Measurements from ENCODE around the gene ZNF705A.
A peak's percentile ranks its signal among the peaks of the same experiment; 100 is the strongest.
"Not testable (repeated sequence)": the region's sequence is repeated elsewhere in the genome, so short reads cannot be mapped to it uniquely, and the experiment has no call there.

ZNF705A gene
- total RNA-seq: 0 reads per million in 2 donors

DNA sequence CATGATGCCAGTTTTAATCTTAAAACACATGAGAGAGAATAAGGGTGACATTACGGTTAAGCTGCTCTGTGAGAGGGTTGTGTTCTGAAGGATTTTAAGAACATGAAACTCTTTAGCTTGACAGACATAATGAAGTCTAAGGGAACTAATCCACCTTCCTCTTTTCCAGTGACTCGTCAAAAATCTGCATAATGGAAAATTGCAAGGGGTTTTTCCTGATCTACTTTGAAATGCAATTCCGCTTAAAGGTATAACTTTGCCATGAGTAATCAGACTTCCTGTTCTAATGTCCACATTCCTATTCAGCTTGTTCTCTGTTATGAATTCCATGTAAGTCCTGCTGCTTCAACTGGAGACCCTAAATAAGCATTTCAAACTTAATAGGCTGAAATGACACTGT, at the start of gene ZNF705A:
Gene ZNF705A (plus strand): TSS at position 171 of the 400 bp plus-strand sequence. CDS start 15,611 bp downstream, outside the sequence.
- no peak for DNase-seq

- DNase-seq: no peak
Measured at GRCh38 chr12:8108808-8109398, 47.9 kb upstream of the ZNF705A start.

DNA sequence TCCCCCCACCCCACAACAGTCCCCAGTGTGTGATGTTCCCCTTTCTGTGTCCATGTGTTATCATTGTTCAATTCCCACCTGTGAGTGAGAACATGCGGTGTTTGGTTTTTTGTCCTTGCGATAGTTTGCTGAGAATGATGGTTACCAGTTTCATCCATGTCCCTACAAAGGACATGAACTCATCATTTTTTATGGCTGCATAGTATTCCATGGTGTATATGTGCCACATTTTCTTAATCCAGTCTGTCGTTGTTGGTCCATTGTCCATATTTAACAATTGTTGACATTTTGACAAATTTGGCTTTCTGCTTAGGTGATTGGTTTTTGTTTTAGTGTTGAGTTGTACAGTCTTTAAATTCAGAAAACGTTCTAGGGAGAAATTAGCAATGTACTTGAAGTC, 43.7 kb upstream of the ZNF705A start:
- DNase-seq: not testable (repeated sequence)

DNA sequence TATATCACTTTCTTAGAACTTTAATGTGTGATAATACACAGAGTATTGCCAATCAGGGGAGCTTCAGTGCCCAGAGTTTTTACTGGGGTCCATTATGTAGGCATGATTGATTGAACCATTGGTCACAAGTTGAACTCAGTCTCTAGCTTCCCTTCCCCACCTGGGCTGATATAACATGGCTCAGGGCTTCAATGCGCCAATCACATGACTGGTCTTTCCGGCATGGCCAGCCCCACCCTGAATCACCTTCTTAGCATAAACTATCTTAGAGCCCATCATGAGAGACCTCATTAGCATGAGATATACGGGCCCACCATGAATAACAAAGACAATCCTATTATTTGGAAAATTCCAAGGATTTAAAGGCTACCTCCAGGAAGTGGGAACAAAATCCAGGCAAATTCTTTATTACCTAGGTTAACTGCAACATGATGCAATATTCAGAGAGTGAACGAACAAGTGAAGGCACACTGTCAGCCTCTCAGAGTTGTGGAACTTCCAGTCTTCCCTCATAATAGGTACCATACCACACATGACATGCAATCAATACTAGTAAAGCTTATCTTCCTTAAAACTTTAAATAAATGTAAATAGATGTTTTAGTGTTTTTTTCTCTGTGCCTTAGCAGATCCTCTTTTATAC, 36.6 kb upstream of the ZNF705A start:
- DNase-seq: no peak

- no peak for DNase-seq
Measured at GRCh38 chr12:8123124-8123912, 33.5 kb upstream of the ZNF705A start, which contains the start of gene CLEC4A. TSS of gene CLEC4A (plus strand) at chr12:8123617. CDS start at chr12:8123879, 262 bp downstream.

DNA sequence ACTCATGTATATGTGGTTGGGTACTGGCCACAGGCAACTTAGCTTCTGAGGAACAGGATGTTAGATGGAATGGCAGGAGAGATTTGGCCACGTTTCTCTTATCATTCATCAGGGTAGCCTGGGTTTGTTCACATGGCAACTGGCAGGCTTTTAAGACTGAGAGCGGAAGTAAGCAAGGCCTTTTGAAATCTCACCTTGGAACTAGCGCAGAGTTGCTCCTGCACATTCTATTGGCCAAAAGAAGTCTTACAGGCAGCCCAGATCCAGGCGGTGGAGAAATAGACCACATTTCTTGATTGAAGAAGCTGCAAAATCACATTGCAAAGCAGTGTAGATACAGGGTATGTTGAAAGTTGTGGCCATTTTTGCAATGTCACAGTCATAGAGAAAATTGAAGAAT, 29.7 kb upstream of the ZNF705A start:
- no peak for DNase-seq

DNA sequence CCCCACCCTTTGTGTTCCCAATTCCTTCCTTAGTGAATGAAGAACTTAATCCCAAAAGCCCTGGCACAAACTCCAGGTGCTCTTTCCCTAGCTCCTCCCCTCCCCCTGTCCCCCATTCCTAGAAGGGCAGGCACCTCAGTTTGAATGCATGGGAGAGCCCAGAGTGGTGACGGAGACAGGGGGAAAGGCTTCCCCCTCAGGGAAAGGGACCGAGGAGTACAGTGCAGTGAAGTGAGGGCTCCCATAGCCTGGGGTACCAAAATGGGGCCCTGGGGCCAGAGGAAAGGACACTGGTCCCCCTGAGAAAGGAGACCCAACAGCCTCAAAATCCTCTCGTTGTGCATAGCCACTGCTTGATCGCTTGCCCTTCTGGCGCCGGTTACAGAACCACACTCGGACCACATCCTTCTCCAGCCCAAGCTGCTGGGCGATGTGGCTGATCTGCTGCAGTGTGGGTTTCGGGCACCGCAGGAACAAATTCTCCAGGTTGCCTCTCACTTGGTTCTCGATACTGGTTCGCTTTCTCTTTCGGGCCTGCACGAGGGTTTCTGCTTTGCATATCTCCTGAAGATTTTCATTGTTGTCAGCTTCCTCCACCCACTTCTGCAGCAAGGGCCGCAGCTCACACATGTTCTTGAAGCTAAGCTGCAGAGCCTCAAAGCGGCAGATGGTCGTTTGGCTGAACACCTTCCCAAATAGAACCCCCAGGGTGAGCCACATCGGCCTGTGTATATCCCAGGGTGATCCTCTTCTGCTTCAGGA, 23.0 kb upstream of the ZNF705A start:
- not testable (repeated sequence) for DNase-seq

DNA sequence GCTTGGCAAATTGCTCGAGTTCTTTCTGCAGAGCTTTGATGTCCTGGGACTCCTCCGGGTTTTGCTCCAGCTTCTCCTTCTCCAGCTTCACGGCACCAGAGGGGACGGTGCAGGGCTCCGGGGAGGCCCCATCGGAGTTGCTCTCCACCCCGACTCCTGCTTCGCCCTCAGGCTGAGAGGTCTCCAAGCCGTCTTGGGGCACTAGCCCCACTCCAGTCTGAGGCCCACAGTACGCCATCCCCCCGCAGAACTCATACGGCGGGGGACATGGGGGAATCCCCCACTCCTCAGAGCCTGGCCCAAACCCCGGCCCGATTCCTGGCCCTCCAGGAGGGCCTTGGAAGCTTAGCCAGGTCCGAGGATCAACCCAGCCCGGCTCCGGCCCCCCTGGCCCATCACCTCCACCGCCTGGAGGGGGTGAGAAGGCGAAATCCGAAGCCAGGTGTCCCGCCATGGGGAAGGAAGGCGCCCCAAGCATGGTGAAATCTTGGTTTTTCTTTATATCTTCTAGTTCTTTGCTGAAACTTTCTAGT, 22.4 kb upstream of the ZNF705A start:
- not testable (repeated sequence) for DNase-seq

- not testable (repeated sequence) for DNase-seq
Measured at GRCh38 chr12:8141647-8142046, 15.2 kb upstream of the ZNF705A start.

DNA sequence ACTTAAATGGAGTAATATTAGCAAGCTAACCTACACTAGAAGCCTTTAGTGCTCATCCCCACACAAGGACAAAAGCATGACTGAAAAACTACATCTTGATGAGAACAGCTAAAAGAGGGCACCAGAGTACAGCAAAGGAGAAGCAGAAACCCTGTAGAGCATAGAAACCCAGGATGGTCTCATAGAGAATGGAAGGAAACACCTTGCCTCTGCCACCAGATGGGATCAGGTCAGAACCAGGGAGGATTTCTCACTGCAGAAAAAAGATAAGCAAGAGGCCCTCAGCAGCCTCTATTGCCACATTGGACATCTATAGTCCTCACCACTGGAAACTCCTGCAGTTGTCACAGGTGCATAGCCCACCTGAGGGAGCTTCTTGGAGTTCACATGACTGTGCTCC, 13.6 kb upstream of the ZNF705A start:
- no peak for DNase-seq

DNA sequence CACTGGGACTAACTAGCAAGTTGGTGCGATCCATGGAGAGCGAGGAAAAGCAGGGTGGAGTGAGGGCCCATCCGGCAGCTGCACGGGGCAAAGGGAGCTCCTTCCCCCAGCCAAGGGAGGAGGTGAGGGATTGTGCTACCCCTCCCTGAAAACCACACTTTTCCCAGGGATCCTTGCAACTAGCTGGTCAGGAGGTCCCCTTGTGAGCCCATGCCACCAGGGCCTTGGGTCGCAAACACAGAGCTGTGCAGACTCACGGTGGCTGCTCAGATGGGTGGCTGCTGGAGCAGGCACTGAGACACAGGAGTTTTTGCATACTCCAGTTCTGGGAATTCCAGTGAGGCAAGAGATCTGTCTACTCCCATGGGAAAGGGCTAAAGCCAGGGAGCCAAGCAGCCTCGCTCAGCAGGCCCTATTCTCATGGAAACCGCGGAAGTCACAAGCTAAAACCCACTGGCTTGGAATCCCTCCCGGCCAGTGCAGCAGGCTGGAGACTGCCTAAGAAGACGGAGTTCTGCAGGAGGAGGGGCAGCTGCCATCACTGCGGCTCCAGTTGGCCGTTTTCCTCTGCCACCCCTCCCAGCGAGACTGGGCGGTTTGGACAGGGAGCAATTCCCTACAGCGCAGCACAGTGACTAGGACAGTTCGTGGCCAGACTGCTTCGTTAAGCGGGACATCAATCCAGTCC, 10.9 kb upstream of the ZNF705A start:
- no peak for DNase-seq

- no peak for DNase-seq
Measured at GRCh38 chr12:8146442-8146771, 10.4 kb upstream of the ZNF705A start.

DNA sequence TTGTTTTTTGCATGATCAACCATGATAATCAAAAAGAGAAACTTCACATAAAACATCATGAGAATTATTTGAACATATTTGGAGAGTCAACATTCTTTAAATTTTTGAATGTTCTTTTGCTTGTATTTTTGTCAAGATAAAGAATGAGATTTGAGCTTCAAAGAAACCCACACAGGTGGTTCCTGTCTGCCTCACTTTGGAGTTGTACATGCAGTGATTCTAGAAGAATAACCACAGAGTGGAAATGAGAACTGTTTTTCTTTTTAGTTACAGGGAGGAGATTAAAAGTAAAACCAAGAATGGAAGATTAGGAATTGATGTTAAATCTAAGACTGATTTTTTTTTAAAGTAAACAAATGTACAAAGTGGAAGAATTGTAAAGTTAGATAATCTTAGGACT, 2.3 kb upstream of the ZNF705A start:
- no peak for DNase-seq

- no peak for DNase-seq
Measured at GRCh38 chr12:8156416-8156815, 399 bp upstream of the ZNF705A start.

DNA sequence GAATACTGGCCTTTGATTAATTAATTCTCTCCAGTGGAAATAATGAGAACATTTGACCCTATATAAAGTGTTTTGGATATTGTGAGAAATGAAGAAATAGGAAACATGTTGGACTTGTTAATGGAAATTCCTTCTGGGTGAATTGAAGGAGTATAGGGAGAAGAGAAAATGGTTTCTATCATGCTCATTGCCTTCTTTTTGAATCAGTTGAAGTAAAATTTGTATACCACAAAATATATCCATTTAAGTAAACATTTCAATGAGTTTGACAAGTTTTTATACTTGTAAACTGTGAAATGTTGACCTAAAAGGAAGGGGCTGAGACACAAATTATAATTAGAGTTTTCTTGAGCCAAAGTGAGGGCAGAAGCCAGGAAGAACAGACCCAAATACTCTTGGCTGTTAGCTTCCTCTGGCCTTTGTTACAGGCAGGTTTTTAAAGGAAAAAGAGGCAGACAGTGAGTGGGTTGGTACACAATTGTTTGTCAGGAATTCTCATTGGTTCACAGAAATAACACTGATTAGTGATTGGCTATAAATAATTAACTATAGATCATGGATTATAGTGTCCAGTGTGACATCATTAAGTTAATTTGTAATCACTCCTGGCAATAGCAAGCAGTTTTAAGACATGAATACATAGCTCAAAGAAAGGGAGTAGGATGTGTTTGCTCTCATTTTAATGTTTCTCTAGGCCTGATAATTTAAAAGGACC, 826 bp downstream of the ZNF705A start:
- DNase-seq: no peak

DNA sequence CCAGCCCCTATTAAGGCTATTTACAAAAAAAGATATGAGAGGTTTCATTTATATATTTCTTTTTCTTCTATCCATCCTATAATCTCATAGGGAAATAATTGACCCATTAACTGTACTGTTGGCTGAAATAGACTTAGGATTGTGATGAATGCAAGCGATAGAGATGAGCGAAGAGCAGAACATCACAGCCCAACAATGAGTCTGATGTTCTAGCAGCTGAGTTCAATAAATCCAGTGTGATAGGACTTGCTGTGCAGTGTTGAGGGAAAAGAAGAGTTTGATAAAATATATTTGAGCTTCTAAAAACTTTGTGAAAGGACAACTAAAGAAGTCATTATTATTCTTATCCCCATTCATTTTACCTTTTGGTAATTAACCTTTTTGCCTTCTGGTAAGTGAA, 16.1 kb downstream of the ZNF705A start:
- not testable (repeated sequence) for DNase-seq

DNA sequence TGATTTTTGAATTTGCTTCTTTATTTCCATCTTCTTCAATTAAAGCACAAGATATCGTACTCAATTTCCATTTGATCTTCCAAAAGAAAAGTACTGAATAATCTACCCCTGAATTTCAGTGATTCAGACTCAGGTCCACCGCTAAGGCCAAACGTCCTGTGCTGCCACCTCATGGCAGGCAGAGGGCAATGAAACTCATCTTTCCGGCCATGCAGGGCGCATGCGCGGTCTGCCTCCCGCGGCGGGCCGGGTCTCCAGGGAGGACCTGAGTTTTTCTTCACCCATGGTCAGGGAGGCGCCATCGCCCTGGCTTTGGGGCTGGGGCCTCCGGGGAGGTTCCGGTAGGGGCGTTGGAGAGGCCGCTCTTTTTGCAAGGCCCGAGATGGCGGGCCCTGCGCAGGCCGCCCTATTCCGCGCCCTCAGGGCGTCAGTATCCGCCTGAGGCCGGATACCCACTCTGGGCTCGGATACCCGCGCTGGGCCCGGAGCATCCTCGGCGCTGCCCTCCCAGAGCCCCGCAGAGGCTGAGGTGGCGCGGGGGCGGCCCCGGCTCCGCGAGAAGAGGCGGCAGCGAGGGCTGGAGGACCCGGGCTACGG, 23.3 kb downstream of the ZNF705A start:
- DNase-seq: peak; percentile 61

DNA sequence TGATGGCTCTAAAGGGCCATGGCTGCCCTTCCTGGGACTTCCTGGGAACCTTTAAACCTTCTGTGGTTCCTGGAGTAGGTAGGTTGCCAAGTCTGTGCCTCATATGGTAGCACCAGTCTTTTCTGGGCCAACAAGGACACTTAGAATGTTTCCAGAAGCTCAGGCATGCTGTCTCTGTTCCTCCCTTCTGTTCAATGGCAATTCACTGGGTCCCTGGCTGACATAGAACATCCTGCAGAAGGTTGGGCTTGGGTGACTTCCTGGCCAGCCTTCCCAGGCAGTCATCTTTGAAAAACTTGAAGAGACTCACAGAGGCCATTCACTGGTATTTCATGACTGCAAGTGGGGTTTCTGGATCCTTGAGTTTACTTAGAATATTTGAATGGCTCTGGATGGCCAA, 24.5 kb downstream of the ZNF705A start:
- not testable (repeated sequence) for DNase-seq

- DNase-seq: not testable (repeated sequence)
Measured at GRCh38 chr12:8182923-8183322, 26.1 kb downstream of the ZNF705A start.

- DNase-seq: not testable (repeated sequence)
Measured at GRCh38 chr12:8183346-8183745, 26.5 kb downstream of the ZNF705A start.

GRCh38 chr12:8184206-8184605, 27.4 kb downstream of the ZNF705A start:
- DNase-seq: not testable (repeated sequence)

Measured in activated gamma-delta T cell (primary cell).